Left lung (tissue), 10 donors: Measurements from ENCODE around the gene NDUFB5. TPM values are rescaled to one million over a fixed set of nuclear protein-coding genes. Genes with fewer than 3 reads are reported as not detected.

Experiments
- ATAC-seq: fragments of 200-7000 bp; cut with Tn5 transposase; one replicate; pipeline ENCODE4 v1.9.1; 2020; ENCODE audit warnings: moderate library complexity
- DNase-seq, 4 donors: peaks; one replicate each; pipeline ENCODE4 v3.0.0-alpha.2; 2013 to 2020
- H3K27ac ChIP-seq, 2 donors: fragments of 200-600 bp; sonication (generic) in 1 of 2; one replicate each; pipeline versions ENCODE4 v1.5.0 to v1.8.0; 2020 to 2021
- H3K27me3 ChIP-seq, 2 donors: fragments of 200-600 bp; sonication (generic) in 1 of 2; one replicate each; pipeline versions ENCODE4 v1.5.0 to v1.8.0; 2020 to 2021
- H3K36me3 ChIP-seq, 2 donors: fragments of 200-600 bp; sonication (generic) in 1 of 2; one replicate each; pipeline versions ENCODE4 v1.5.0 to v1.8.0; 2020 to 2021
- H3K4me1 ChIP-seq, 2 donors: fragments of 200-600 bp; one replicate each; pipeline ENCODE4 v1.8.0; 2021
- H3K4me3 ChIP-seq, 2 donors: fragments of 200-600 bp; sonication (generic) in 1 of 2; one replicate each; pipeline versions ENCODE4 v1.5.0 to v1.8.0; 2020 to 2021; ENCODE audit warnings: mild to moderate bottlenecking in 1 of 2
- H3K9me3 ChIP-seq, 2 donors: fragments of 200-600 bp; sonication (generic) in 1 of 2; one replicate each; pipeline versions ENCODE4 v1.5.0 to v1.8.0; 2020 to 2021
- CTCF ChIP-seq, 2 donors: fragments of 200-600 bp; sonication (generic) in 1 of 2; IDR thresholded peaks; one replicate each; pipeline versions ENCODE4 v1.5.0 to v1.8.0; 2021; ENCODE audit warnings: antibody characterized with exemption in 2 of 2
- intact Hi-C, 2 donors: fragments of 100-400 bp; cut with DNase I; formaldehyde crosslinking; loops; one replicate each; pipeline versions ENCODE4 v1.11.2 to v1.14.2; 2022
- polyA plus RNA-seq, 6 donors: library from polyadenylated mRNA; unstranded; fragments of 120-200 nt; gene quantifications; one replicate each; pipeline ENCODE4 v1.2.1, GENCODE V29; 2013; ENCODE audit not compliant: insufficient read length in 6 of 6
- total RNA-seq, 2 donors: library from RNA; stranded (reverse); fragmentation: NEBNext Ultra II Directional; extraction: Animal tissue kit (Norgen Biotek cat#: 25700); gene quantifications; one replicate each; pipeline ENCODE4 v1.2.1, GENCODE V29; 2021
- donor health status: DM: no; HTN: yes; CAD: no.
- donor health status: DM: no; HTN: no; CAD: no.

Gene NDUFB5
- total and polyA plus RNA-seq, 8 donors: 79.1 to 150 (median 133) TPM

- no peaks in the 10 kb centered on the region for H3K27me3 ChIP-seq
- H3K27ac ChIP-seq: no peak overlapping the region
- ATAC-seq: no peak
- intact Hi-C loops: no loop called here
- DNase-seq: no peak
- no peak overlapping the region for H3K4me3 ChIP-seq
- H3K36me3 ChIP-seq: peaks cover 5 to 100% of the 10 kb centered on the region in 2 donors
- no peaks in the 10 kb centered on the region for H3K9me3 ChIP-seq
- no peaks in the 10 kb centered on the region for H3K4me1 ChIP-seq
- no peak for TF ChIP-seq CTCF (IDR thresholded peaks at IDR 0.05)
These were observed 13.9 kb upstream of the NDUFB5 start for GRCh38 chr3:179590669-179591068.

GRCh38 chr3:179591313-179591712, 13.3 kb upstream of the NDUFB5 start:
- H3K27me3 ChIP-seq: no peaks in the 10 kb centered on the region
- DNase-seq (no peak), ATAC-seq (no peak)
- H3K36me3 ChIP-seq: peaks cover 5 to 100% of the 10 kb centered on the region in 2 donors
- H3K4me3 ChIP-seq: no peak overlapping the region
- H3K27ac ChIP-seq: no peak overlapping the region
- no peaks in the 10 kb centered on the region for H3K9me3 ChIP-seq
- H3K4me1 ChIP-seq: no peaks in the 10 kb centered on the region
- intact Hi-C loops: no loop called here
- TF ChIP-seq CTCF (IDR thresholded peaks at IDR 0.05): no peak

GRCh38 chr3:179599531-179599930, 5.1 kb upstream of the NDUFB5 start:
- ATAC-seq (no peak), DNase-seq (no peak)
- TF ChIP-seq CTCF (IDR thresholded peaks at IDR 0.05): no peak
- Histone ChIP-seq H3K36me3 (peaks cover 0 to 78% of the 10 kb centered on the region in 2 donors), H3K27ac (no peak overlapping the region), H3K9me3 (no peaks in the 10 kb centered on the region), H3K4me3 (no peak overlapping the region), H3K4me1 (peaks cover 12% of the 10 kb centered on the region in 2 donors), H3K27me3 (no peaks in the 10 kb centered on the region)
- intact Hi-C loops: no loop called here

GRCh38 chr3:179603321-179603720, 1.3 kb upstream of the NDUFB5 start:
- intact Hi-C loops: no loop called here
- no peak for ATAC-seq

GRCh38 chr3:179603831-179604230, 763 bp upstream of the NDUFB5 start:
- DNase-seq: no peak
- H3K36me3 ChIP-seq: peaks cover 0 to 35% of the 10 kb centered on the region in 2 donors
- peak; percentile 2 for ATAC-seq
- peaks cover 12 to 37% of the 10 kb centered on the region in 2 donors for H3K4me1 ChIP-seq
- no peak for TF ChIP-seq CTCF (IDR thresholded peaks at IDR 0.05)
- peak overlapping the region; percentile 87 to 95 for H3K27ac ChIP-seq
- peak overlapping the region; percentile 78 to 83 for H3K4me3 ChIP-seq
- H3K9me3 ChIP-seq: no peaks in the 10 kb centered on the region
- no peaks in the 10 kb centered on the region for H3K27me3 ChIP-seq
- intact Hi-C loops: no loop called here

More at GRCh38 chr3:179603321-179603720, 1.3 kb upstream of the NDUFB5 start:
- Histone ChIP-seq H3K4me3 (peak overlapping the region; percentile 78 to 83), H3K27ac (no peak overlapping the region), H3K4me1 (peaks cover 12 to 34% of the 10 kb centered on the region in 2 donors), H3K27me3 (no peaks in the 10 kb centered on the region), H3K9me3 (no peaks in the 10 kb centered on the region), H3K36me3 (peaks cover 0 to 40% of the 10 kb centered on the region in 2 donors)
- DNase-seq: no peak
- TF ChIP-seq CTCF (IDR thresholded peaks at IDR 0.05): no peak
